Right renal pelvis (tissue), 4 donors: Measurements from ENCODE around the gene DVL2. TPM values are rescaled to one million over a fixed set of nuclear protein-coding genes. Genes with fewer than 3 reads are reported as not detected.

Source experiments
- DNase-seq, 4 donors: peaks; one replicate each; pipeline ENCODE4 v3.0.0-alpha.2; 2013; ENCODE audit warnings: low read depth in 4 of 4, low spot score in 3 of 4, missing footprints in 1 of 4
- polyA plus RNA-seq, 4 donors: library from polyadenylated mRNA; unstranded; fragments of 120-200 nt; gene quantifications; one replicate each; pipeline ENCODE4 v1.2.1, GENCODE V29; 2013; ENCODE audit not compliant: insufficient read length in 4 of 4

The DVL2 gene
- polyA plus RNA-seq, 4 donors, result 49.9 to 65.1 (median 50.9) TPM

GRCh38 chr17:7177954-7178477, 56.3 kb downstream of the DVL2 start:
- DNase-seq, result peak in 2 of 4 donors; percentile 24 to 27

GRCh38 chr17:7177191-7177953, 56.9 kb downstream of the DVL2 start:
- DNase-seq, result peak; percentile 73 to 78 (median 76)

- DNase-seq, result peak in 1 of 4 donors; percentile 25
Measured at GRCh38 chr17:7176841-7177190, 57.5 kb downstream of the DVL2 start.

GRCh38 chr17:7176107-7176840, 58.0 kb downstream of the DVL2 start:
- DNase-seq, result no peak

Other genes with a start within 250 kb of the DVL2 start
- 1 to 10 TPM; 1.2 to 3.3 (median 2.1) TPM for gene ALOX12, start 238.5 kb downstream of the DVL2 start, polyA plus RNA-seq
- 100 to 1,000 TPM; 174 to 227 (median 189) TPM for gene RNASEK, start 221.9 kb downstream of the DVL2 start, polyA plus RNA-seq
- gene BCL6B, start 211.5 kb downstream of the DVL2 start, polyA plus RNA-seq, result 10 to 100 TPM; 25.7 to 30.7 (median 28.3) TPM
- 1 to 10 TPM; 2.7 to 4.8 (median 3.9) TPM for gene SLC16A13, start 198.5 kb downstream of the DVL2 start, polyA plus RNA-seq
- gene SLC16A11, start 190.4 kb downstream of the DVL2 start, polyA plus RNA-seq, result under 1 TPM; 0.41 to 0.67 (median 0.59) TPM
- 1 to 10 TPM; 1.3 to 1.9 (median 1.4) TPM for gene CLEC10A, start 154.3 kb downstream of the DVL2 start, polyA plus RNA-seq
- gene ASGR2, start 119.7 kb downstream of the DVL2 start, polyA plus RNA-seq, result 1 to 10 TPM in 3 of 4 donors, under 1 TPM in 1; 0.91 to 2.5 (median 1.7) TPM
- 1 to 10 TPM; 4.6 to 8.1 (median 5.2) TPM for gene ASGR1, start 55.1 kb downstream of the DVL2 start, polyA plus RNA-seq
- 10 to 100 TPM; 30.3 to 40.3 (median 32.9) TPM for gene DLG4, start 14.7 kb downstream of the DVL2 start, polyA plus RNA-seq
- 100 to 1,000 TPM; 421 to 519 (median 462) TPM for gene ACADVL, start 14.6 kb downstream of the DVL2 start, polyA plus RNA-seq
- 10 to 100 TPM; 57.4 to 66.4 (median 60.9) TPM for gene PHF23, start 4.9 kb upstream of the DVL2 start, polyA plus RNA-seq
- 100 to 1,000 TPM; 389 to 496 (median 451) TPM for gene GABARAP, start 7.9 kb upstream of the DVL2 start, polyA plus RNA-seq
- gene CTDNEP1, start 17.2 kb upstream of the DVL2 start, polyA plus RNA-seq, result 100 to 1,000 TPM; 147 to 167 (median 159) TPM
- gene ELP5, start 17.7 kb upstream of the DVL2 start, polyA plus RNA-seq, result 10 to 100 TPM; 40.3 to 55.8 (median 50.5) TPM
- gene CLDN7, start 28.0 kb upstream of the DVL2 start, polyA plus RNA-seq, result 10 to 100 TPM; 45.0 to 66.0 (median 51.8) TPM
- 1 to 10 TPM; 1.8 to 2.9 (median 2.5) TPM for gene SLC2A4, start 47.2 kb upstream of the DVL2 start, polyA plus RNA-seq
- 1 to 10 TPM; 2.9 to 4.2 (median 3.4) TPM for gene YBX2, start 60.1 kb upstream of the DVL2 start, polyA plus RNA-seq
- 100 to 1,000 TPM; 297 to 355 (median 333) TPM for gene EIF5A, start 73.1 kb upstream of the DVL2 start, polyA plus RNA-seq
- 100 to 1,000 TPM in 2 of 4 donors, 10 to 100 TPM in 2; 86.3 to 106 (median 99.6) TPM for gene GPS2, start 80.8 kb upstream of the DVL2 start, polyA plus RNA-seq
- 10 to 100 TPM; 28.3 to 33.3 (median 30.7) TPM for gene NEURL4, start 94.8 kb upstream of the DVL2 start, polyA plus RNA-seq
- 1 to 10 TPM; 5.7 to 9.1 (median 6.0) TPM for gene ACAP1, start 102.0 kb upstream of the DVL2 start, polyA plus RNA-seq
- gene KCTD11, start 117.6 kb upstream of the DVL2 start, polyA plus RNA-seq, result 10 to 100 TPM; 12.4 to 13.6 (median 12.9) TPM
- not detected for gene TMEM95, start 120.6 kb upstream of the DVL2 start, polyA plus RNA-seq
- 1 to 10 TPM; 3.2 to 7.2 (median 4.5) TPM for gene TNK1, start 146.6 kb upstream of the DVL2 start, polyA plus RNA-seq
- 10 to 100 TPM; 30.5 to 46.3 (median 38.1) TPM for gene PLSCR3, start 160.0 kb upstream of the DVL2 start, polyA plus RNA-seq
- 100 to 1,000 TPM in 1 of 4 donors, 10 to 100 TPM in 3; 78.9 to 105 (median 86.2) TPM for gene TMEM256, start 169.6 kb upstream of the DVL2 start, polyA plus RNA-seq
- 10 to 100 TPM; 22.8 to 32.6 (median 24.9) TPM for gene NLGN2, start 173.3 kb upstream of the DVL2 start, polyA plus RNA-seq
- under 1 TPM in 1 of 4 donors, not detected in 3; 0.09 TPM for gene SPEM1, start 185.8 kb upstream of the DVL2 start, polyA plus RNA-seq
- under 1 TPM in 2 of 4 donors, not detected in 2; 0.12 TPM for gene SPEM2, start 191.1 kb upstream of the DVL2 start, polyA plus RNA-seq
- not detected for gene SPEM3, start 194.3 kb upstream of the DVL2 start, polyA plus RNA-seq
- gene TMEM102, start 200.9 kb upstream of the DVL2 start, polyA plus RNA-seq, result 1 to 10 TPM; 3.6 to 5.6 (median 4.3) TPM
- gene FGF11, start 205.0 kb upstream of the DVL2 start, polyA plus RNA-seq, result 1 to 10 TPM; 6.0 to 8.6 (median 7.8) TPM
- 10 to 100 TPM; 10.1 to 11.7 (median 11.3) TPM for gene CHRNB1, start 210.5 kb upstream of the DVL2 start, polyA plus RNA-seq
- 10 to 100 TPM; 38.6 to 47.4 (median 44.3) TPM for gene ZBTB4, start 245.1 kb upstream of the DVL2 start, polyA plus RNA-seq
- gene SLC35G6, start 246.9 kb upstream of the DVL2 start, polyA plus RNA-seq, result under 1 TPM in 3 of 4 donors, not detected in 1; 0.16 to 0.22 (median 0.21) TPM
- 100 to 1,000 TPM; 117 to 158 (median 121) TPM for gene POLR2A, start 249.8 kb upstream of the DVL2 start, polyA plus RNA-seq